K562 (cell line): ENCODE measurements around the gene CYB5D1. TPM values are rescaled to one million over a fixed set of nuclear protein-coding genes. Genes with fewer than 3 reads are reported as not detected.

Experiments
- E4F1 ChIP-seq: fragments of 250-450 bp; sonication (Bioruptor Pico); IDR thresholded peaks from 2 replicates; pipeline ENCODE4 v1.5.0; 2021; ENCODE audit warnings: mild to moderate bottlenecking, borderline replicate concordance
- LARP7 ChIP-seq: fragments of 450-650 bp; IDR thresholded peaks from 2 replicates; pipeline ENCODE4 v1.6.1; 2016
- MCM7 ChIP-seq, 2 experiments: fragments of 450-650 bp; IDR thresholded peaks; 2 replicates each; pipeline ENCODE4 v1.6.1; 2016 to 2018
- MXI1 ChIP-seq: IDR thresholded peaks from 2 replicates; pipeline ENCODE4 v1.6.1; 2011; ENCODE audit warnings: low read depth, mild to moderate bottlenecking, improper control_type of control experiment, low read length
- PPARD ChIP-seq: fragments of 250-450 bp; sonication (Bioruptor Pico); IDR thresholded peaks from 2 replicates; pipeline ENCODE4 v1.8.0; 2022; ENCODE audit warnings: inconsistent platforms, mild to moderate bottlenecking, moderate library complexity
- RBFOX2 ChIP-seq: fragments of 200-400 bp; formaldehyde crosslinking; IDR thresholded peaks from 2 replicates; pipeline ENCODE4 v1.6.1; 2017; ENCODE audit warnings: low read depth, mild to moderate bottlenecking, low read length, moderate library complexity
- RUNX1 ChIP-seq: sonication (generic); IDR thresholded peaks from 2 replicates; pipeline ENCODE4 v1.6.1; 2016; ENCODE audit warnings: antibody characterized with exemption, low read depth
- SIX5 ChIP-seq, 2 experiments: IDR thresholded peaks; 2 replicates each; pipeline ENCODE4 v1.6.1; 2011; ENCODE audit warnings: low read length in 2 of 2, borderline replicate concordance in 1 of 2, low read depth in 1 of 2, mild to moderate bottlenecking in 1 of 2, moderate library complexity in 1 of 2; ENCODE audit not compliant: insufficient read depth in 1 of 2
- XRCC4 ChIP-seq: IDR thresholded peaks from one replicate; pipeline ENCODE4 v1.6.1; 2011; ENCODE audit not compliant: insufficient read depth, insufficient read length; ENCODE audit errors: extremely low read depth
- ZFX ChIP-seq: sonication (generic); formaldehyde crosslinking; IDR thresholded peaks from 2 replicates; pipeline ENCODE4 v1.8.0; 2022; ENCODE audit warnings: mild to moderate bottlenecking, missing genetic modification reagents, moderate library complexity
- ZNF124 ChIP-seq: sonication (generic); formaldehyde crosslinking; IDR thresholded peaks from 2 replicates; pipeline ENCODE4 v1.8.1; 2022; ENCODE audit warnings: missing genetic modification reagents
- ZNF263 ChIP-seq: sonication (generic); formaldehyde crosslinking; IDR thresholded peaks from 2 replicates; pipeline ENCODE4 v1.8.0; 2022; ENCODE audit warnings: mild to moderate bottlenecking, missing genetic modification reagents, borderline replicate concordance
- ZNF41 ChIP-seq: fragments of 250-450 bp; sonication (Bioruptor Pico); conservative IDR thresholded peaks from 2 replicates; pipeline ENCODE4 v1.4.0; 2020; ENCODE audit warnings: mild to moderate bottlenecking
- polyA plus RNA-seq, 8 experiments: library from polyadenylated mRNA; depleted of rRNA in 4 of 8; stranded (reverse) in 5 of 8; unstranded in 3 of 8; fragments of >200 nt; fragmentation: Nextera tagmentation in 2 of 8; fragmentation: Illumina TruSeq in 1 of 8; extraction: Ambion mirVana in 2 of 8; extraction: Trizol in 1 of 8; gene quantifications; 2 replicates each; pipeline versions ENCODE4 v1.2.1 to v1.2.3, GENCODE V29; 2011 to 2014; ENCODE audit warnings: inconsistent platforms in 1 of 8, missing spikeins in 1 of 8
- total RNA-seq, 7 experiments: library from RNA; depleted of rRNA in 6 of 7; stranded (reverse); fragments of >200 nt in 6 of 7; fragmentation: Illumina TruSeq in 2 of 7; extraction: Trizol in 2 of 7; gene quantifications; 2 replicates each; pipeline versions ENCODE4 v1.2.1 to v1.2.3, GENCODE V29; 2011 to 2021; ENCODE audit warnings: low replicate concordance in 1 of 7
- TF ChIP-seq, protein P1 (sequence below): sonication (generic); formaldehyde crosslinking; IDR thresholded peaks from 2 replicates; pipeline ENCODE4 v1.9.0; 2022; ENCODE audit warnings: mild to moderate bottlenecking, missing genetic modification reagents
- TF ChIP-seq, protein P2 (sequence below): sonication (generic); formaldehyde crosslinking; IDR thresholded peaks from 2 replicates; pipeline ENCODE4 v1.8.1; 2023; ENCODE audit warnings: mild to moderate bottlenecking, missing genetic modification reagents
- TF ChIP-seq, protein P3 (sequence below), 2 experiments: fragments of 450-650 bp in 1 of 2; sonication (generic) in 1 of 2; formaldehyde crosslinking in 1 of 2; IDR thresholded peaks in 1 of 2; conservative IDR thresholded peaks in 1 of 2; 2 replicates each; pipeline versions ENCODE4 v1.6.1 to v1.8.1; 2016 to 2023; ENCODE audit warnings: mild to moderate bottlenecking in 2 of 2, moderate library complexity in 2 of 2, inconsistent platforms in 1 of 2, missing genetic modification reagents in 1 of 2
- TF ChIP-seq, protein P4 (sequence below): IDR thresholded peaks from 2 replicates; pipeline ENCODE4 v1.6.1; 2011; ENCODE audit warnings: borderline replicate concordance, low read depth, mild to moderate bottlenecking, moderate library complexity, low read length; ENCODE audit not compliant: insufficient read depth, poor library complexity, severe bottlenecking

The CYB5D1 gene
- total and polyA plus RNA-seq, 9 of the 15 experiments (the other 6 are each of a cell fraction or from before 2014, with no cell fraction given): 2.4 to 7.9 (median 5.7) TPM

DNA sequence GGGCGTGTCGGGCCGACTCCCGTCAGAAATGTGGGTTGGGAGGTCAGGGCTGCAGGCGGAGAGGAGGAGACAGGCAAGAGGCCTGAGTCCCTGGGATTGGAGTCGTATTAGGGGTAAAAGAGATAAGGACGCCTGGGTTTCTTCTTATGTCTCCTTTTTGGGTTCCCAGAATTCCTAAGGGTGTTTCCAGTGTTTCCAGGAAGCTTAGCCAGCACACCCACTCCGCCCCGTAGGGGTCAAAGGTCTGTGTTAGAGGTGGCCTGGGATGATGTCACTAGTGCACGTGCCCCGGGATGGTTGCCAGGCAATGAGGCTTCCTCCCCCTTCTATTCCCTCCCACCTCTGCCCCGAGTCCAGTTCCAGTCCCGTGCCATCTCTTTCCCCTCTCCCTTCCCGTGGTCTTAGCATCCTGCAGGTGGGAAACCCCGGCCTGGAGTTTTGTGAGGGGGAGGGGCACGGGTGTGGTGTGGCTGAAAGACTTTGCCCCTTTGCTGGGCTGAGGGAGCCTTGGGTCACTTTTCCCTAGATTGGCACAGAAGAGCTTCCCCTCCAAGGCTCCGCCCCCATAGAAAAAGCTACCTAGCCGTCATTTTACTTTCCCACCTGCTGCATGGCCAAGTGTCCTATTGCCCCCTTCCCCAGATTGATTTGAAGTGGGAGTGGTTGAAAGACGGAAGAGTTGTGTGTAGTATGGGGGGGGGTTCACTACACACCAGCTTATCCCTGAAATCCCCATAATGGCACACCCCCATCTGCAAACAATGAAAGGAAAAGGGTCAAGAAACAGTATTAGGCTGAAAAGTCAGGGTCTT lies 21.0 kb upstream of the CYB5D1 start (continued):
- TF ChIP-seq E4F1 (CRISPR knock-in tag) (no peak), XRCC4 (no peak), PPARD (CRISPR knock-in tag) (no peak), ZFX (no peak), LARP7 (no peak), SIX5 (IDR thresholded peaks at IDR 0.05; ENCODE audit: borderline replicate concordance in 1 of 2, insufficient read depth in 1 of 2, low read depth in 1 of 2, low read length in 2 of 2) (no peak), RBFOX2 (no peak), MCM7 (IDR thresholded peaks at IDR 0.05) (no peak), ZNF41 (CRISPR knock-in tag) (no peak), ZNF124 (CRISPR knock-in tag) (no peak), RUNX1 (no peak), ZNF263 (CRISPR knock-in tag) (peak; percentile 89; the same call in 1 of the 2 replicates), MXI1 (no peak)
- TF ChIP-seq, protein P1, sequence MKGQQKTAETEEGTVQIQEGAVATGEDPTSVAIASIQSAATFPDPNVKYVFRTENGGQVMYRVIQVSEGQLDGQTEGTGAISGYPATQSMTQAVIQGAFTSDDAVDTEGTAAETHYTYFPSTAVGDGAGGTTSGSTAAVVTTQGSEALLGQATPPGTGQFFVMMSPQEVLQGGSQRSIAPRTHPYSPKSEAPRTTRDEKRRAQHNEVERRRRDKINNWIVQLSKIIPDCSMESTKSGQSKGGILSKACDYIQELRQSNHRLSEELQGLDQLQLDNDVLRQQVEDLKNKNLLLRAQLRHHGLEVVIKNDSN (CRISPR knock-in tag): peak; percentile 93
- TF ChIP-seq, protein P2, sequence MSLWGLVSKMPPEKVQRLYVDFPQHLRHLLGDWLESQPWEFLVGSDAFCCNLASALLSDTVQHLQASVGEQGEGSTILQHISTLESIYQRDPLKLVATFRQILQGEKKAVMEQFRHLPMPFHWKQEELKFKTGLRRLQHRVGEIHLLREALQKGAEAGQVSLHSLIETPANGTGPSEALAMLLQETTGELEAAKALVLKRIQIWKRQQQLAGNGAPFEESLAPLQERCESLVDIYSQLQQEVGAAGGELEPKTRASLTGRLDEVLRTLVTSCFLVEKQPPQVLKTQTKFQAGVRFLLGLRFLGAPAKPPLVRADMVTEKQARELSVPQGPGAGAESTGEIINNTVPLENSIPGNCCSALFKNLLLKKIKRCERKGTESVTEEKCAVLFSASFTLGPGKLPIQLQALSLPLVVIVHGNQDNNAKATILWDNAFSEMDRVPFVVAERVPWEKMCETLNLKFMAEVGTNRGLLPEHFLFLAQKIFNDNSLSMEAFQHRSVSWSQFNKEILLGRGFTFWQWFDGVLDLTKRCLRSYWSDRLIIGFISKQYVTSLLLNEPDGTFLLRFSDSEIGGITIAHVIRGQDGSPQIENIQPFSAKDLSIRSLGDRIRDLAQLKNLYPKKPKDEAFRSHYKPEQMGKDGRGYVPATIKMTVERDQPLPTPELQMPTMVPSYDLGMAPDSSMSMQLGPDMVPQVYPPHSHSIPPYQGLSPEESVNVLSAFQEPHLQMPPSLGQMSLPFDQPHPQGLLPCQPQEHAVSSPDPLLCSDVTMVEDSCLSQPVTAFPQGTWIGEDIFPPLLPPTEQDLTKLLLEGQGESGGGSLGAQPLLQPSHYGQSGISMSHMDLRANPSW (CRISPR knock-in tag): no peak
- TF ChIP-seq, protein P3, sequence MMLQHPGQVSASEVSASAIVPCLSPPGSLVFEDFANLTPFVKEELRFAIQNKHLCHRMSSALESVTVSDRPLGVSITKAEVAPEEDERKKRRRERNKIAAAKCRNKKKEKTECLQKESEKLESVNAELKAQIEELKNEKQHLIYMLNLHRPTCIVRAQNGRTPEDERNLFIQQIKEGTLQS (IDR thresholded peaks at IDR 0.05): peak; percentile 97
- TF ChIP-seq, protein P3 (CRISPR knock-in tag; conservative IDR thresholded peaks at IDR 0.05): peak; percentile 90
- TF ChIP-seq, protein P4, sequence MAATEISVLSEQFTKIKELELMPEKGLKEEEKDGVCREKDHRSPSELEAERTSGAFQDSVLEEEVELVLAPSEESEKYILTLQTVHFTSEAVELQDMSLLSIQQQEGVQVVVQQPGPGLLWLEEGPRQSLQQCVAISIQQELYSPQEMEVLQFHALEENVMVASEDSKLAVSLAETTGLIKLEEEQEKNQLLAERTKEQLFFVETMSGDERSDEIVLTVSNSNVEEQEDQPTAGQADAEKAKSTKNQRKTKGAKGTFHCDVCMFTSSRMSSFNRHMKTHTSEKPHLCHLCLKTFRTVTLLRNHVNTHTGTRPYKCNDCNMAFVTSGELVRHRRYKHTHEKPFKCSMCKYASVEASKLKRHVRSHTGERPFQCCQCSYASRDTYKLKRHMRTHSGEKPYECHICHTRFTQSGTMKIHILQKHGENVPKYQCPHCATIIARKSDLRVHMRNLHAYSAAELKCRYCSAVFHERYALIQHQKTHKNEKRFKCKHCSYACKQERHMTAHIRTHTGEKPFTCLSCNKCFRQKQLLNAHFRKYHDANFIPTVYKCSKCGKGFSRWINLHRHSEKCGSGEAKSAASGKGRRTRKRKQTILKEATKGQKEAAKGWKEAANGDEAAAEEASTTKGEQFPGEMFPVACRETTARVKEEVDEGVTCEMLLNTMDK: no peak
